ENCODE data around the gene ZNF629.
"Not testable (repeated sequence)": the region's sequence is repeated elsewhere in the genome, so short reads cannot be mapped to it uniquely, and the experiment has no call there.

Gene ZNF629

GRCh38 chr16:30786936-30787612, at the start of gene ZNF629:
TSS of gene ZNF629 (minus strand) at chr16:30787205. CDS start at chr16:30784482, 2,723 bp downstream.
- DNase-seq: no peak

GRCh38 chr16:30834130-30834740, 47.2 kb upstream of the ZNF629 start:
- no peak for DNase-seq

GRCh38 chr16:30830072-30830417, 43.0 kb upstream of the ZNF629 start:
- no peak for DNase-seq

GRCh38 chr16:30829130-30830071, 42.4 kb upstream of the ZNF629 start:
- no peak for DNase-seq

- DNase-seq: no peak
Measured at GRCh38 chr16:30821891-30822290, 34.9 kb upstream of the ZNF629 start.

- DNase-seq: not testable (repeated sequence)
Measured at GRCh38 chr16:30821441-30821840, 34.4 kb upstream of the ZNF629 start.

GRCh38 chr16:30820952-30821421, 34.0 kb upstream of the ZNF629 start:
- DNase-seq: no peak

- DNase-seq: no peak
Measured at GRCh38 chr16:30816769-30817168, 29.8 kb upstream of the ZNF629 start.

GRCh38 chr16:30813821-30814189, 26.8 kb upstream of the ZNF629 start:
- no peak for DNase-seq

GRCh38 chr16:30809675-30810074, 22.7 kb upstream of the ZNF629 start:
- not testable (repeated sequence) for DNase-seq

GRCh38 chr16:30808890-30809426, 22.0 kb upstream of the ZNF629 start:
- not testable (repeated sequence) for DNase-seq

GRCh38 chr16:30808146-30808545, 21.1 kb upstream of the ZNF629 start:
- DNase-seq: no peak

GRCh38 chr16:30805370-30806169, 18.6 kb upstream of the ZNF629 start:
- DNase-seq: peak; percentile 36

- no peak for DNase-seq
Measured at GRCh38 chr16:30805056-30805369, 18.0 kb upstream of the ZNF629 start.

GRCh38 chr16:30802936-30803335, 15.9 kb upstream of the ZNF629 start:
- DNase-seq: no peak

- DNase-seq: no peak
Measured at GRCh38 chr16:30797670-30798309, 10.8 kb upstream of the ZNF629 start.

- DNase-seq: no peak
Measured at GRCh38 chr16:30794634-30795033, 7.6 kb upstream of the ZNF629 start.

- no peak for DNase-seq
Measured at GRCh38 chr16:30793508-30794069, 6.6 kb upstream of the ZNF629 start.

- no peak for DNase-seq
Measured at GRCh38 chr16:30787613-30788378, 791 bp upstream of the ZNF629 start.

- DNase-seq: no peak
Measured at GRCh38 chr16:30786115-30786935, 680 bp downstream of the ZNF629 start.

Measured in stimulated activated naive CD4-positive, alpha-beta T cell treated with Interleukin-2 at 50 U/mL for 16 hours (primary cell).